C1 segment of cervical spinal cord (tissue), 14 donors: ENCODE measurements around the gene DENND2A.
"Not testable (repeated sequence)": the region's sequence is repeated elsewhere in the genome, so short reads cannot be mapped to it uniquely, and the experiment has no call there.

ENCODE experiments used
- DNase-seq, 14 donors: peaks; one replicate each; lab custom pipeline; 2025; lab: John Stamatoyannopoulos, UW

DENND2A gene

GRCh38 chr7:140552240-140552679 lies 88.4 kb downstream of the DENND2A start:
- no peak for DNase-seq

GRCh38 chr7:140551355-140552239 lies 89.0 kb downstream of the DENND2A start:
- no peak for DNase-seq

DNA sequence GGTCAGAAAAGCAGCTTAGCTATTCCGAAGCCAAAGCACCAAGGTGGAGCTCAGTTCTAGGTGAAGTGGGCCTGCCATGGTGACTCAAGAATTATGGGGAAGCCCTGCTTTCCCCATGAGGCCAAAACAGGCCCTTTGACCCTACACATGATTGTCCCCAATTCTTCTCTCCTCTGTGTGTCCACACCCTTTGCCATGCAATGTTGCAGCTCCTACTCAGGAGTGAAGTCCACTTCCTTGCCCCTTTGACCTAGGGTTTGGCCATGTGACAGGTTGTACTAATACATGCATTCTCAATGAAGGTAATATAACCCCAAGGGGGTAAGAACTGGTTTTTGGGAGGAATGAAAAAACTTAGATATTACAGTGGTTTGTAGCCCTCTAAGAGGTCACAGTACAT lies 93.7 kb downstream of the DENND2A start:
- no peak for DNase-seq

GRCh38 chr7:140544388-140544826 lies 96.2 kb downstream of the DENND2A start:
- DNase-seq = no peak

- peak in 5 of 14 donors; percentile 9 to 33 (median 19) for DNase-seq
Observed at GRCh38 chr7:140542228-140542603, 98.4 kb downstream of the DENND2A start.

- peak in 1 of 14 donors; percentile 29 for DNase-seq
Observed at GRCh38 chr7:140541513-140542227, 98.9 kb downstream of the DENND2A start.

GRCh38 chr7:140541176-140541512 lies 99.5 kb downstream of the DENND2A start:
- DNase-seq = no peak

GRCh38 chr7:140540136-140540777 lies 100.4 kb downstream of the DENND2A start:
- DNase-seq = no peak

DNA sequence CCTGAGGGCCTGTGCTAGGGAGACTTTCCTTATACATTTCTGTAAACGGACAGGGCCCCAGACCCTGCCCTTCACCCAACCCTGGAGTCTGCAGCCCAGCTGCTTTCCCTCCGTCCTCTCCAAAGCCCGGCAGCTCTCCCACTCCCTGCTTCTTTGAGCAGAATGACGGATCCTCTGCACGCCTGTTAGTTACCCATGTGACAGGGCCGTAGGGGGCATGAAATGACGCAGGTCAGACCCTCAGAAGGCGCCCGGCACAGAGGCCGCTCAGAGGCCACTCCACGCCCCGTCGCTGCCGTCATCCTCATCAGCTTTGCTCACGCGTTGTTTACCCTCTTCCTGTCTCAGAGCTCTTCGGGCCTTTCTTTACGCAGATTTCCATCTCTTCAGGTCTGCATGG lies 101.2 kb downstream of the DENND2A start:
- DNase-seq = no peak

GRCh38 chr7:140537750-140538482 lies 102.7 kb downstream of the DENND2A start:
- DNase-seq = no peak

GRCh38 chr7:140534743-140535142 lies 105.9 kb downstream of the DENND2A start:
- DNase-seq = no peak

DNA sequence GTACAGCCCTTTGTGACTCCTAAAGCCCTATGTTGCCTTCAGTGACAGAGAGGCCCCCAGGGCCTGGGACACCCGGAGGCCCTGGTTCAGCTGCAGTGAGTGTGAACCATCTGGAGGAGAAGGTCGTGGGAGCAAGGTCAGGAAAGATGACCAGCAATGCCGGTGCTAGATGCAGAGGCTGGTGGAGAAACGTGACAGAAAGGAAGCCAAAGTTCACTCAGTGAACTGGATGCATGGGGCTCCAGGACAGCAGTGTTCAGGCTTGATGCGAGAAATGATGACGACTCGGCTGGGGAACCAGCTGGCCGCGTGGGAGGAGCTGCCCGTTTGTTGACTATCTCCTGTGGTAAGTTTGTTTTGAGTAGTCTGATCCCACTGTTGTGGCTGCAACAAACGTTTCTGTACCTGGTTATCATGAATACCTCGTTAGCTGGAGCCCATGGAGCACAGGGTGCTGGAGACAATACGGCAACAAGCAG lies 107.2 kb downstream of the DENND2A start:
- no peak for DNase-seq

- DNase-seq = not testable (repeated sequence)
Observed at GRCh38 chr7:140529428-140529827, 111.2 kb downstream of the DENND2A start.

DNA sequence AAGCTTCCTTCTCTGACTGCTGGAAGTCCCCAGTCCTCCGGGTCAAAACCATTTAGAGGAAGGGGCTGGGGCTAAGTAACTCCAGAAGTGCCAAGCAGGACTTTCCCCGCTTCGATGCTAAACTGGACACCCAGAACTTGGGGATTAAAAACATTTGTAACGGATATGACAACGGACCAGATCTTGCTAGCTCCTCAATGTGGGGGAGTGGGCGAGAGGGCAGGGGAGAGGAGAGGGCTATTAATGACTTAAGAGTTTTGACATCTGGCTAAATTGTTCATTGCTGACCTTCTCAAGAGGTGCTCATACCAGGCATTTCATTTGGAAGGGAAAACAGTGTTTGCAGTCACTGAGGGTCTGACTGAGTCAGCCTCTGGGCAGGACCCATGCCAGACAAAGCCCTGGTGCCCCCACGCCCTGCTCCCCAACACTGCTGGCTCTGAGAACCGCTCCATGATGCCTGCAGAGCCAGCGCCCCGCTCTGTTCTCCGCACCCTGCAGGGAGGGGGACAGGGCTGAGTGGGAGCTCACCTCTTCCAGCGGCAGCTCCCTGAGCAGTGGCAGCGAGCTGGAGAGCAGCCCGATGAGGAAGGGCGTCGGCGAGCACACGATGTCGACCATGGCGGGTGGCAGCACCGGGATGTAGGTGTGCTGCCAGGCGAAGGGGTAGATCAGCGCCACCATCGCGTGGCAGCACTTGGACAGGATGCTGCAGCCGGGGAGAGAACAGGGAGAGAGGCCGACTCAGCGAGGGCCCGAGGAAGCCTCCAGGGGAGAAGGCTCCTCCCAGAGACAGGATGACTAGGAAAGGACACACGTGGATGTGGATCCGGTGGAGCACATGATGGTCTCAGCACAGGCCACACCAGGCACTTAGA lies 113.6 kb downstream of the DENND2A start:
- no peak for DNase-seq

- DNase-seq = no peak
Observed at GRCh38 chr7:140526214-140526613, 114.4 kb downstream of the DENND2A start.

DNA sequence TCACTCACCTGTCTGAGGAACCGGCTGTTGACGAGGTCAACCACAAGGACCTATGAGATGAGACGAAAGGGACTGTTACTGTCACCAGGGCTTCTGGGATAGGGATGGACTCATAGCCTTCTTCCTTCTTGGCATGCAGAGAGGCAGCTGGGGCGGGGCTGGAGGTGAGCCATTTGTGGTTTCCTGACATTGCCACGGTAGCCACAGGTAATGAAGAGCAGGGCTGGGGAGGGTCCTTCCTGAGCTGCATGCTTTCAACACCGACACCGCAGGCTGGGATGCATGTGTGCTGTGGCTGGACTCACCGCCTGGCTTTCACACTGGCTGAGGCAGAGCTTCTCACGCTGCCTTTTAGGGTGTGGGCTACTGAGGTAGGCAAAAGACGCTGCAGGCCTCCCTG lies 114.9 kb downstream of the DENND2A start:
- no peak for DNase-seq

- DNase-seq = no peak
Observed at GRCh38 chr7:140521421-140521820, 119.2 kb downstream of the DENND2A start.

DNA sequence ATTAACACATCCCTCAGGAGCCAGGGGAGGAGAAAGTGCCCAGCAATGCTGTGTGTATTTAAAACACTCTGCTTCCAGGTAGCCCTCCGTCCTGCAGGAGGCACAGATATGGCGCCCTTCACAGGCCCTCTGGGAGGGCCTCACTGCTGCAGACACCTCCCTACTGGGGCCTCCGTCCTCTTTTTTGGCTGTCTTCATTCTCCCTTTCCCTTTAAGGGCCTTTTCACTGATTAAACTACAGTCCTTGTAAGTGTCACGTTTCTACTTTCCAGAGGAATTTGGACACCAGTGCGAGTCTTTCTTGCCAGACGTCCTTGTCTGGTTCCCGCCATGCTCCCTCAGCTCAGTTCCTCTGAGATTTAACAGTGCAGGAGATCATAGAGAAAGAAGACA lies 121.6 kb downstream of the DENND2A start:
- no peak for DNase-seq

- DNase-seq = no peak
Observed at GRCh38 chr7:140518370-140519006, 122.1 kb downstream of the DENND2A start.
